HCT116 (cell line): Measurements from ENCODE around the gene TP63.

Experiments used
- CTCF ChIP-seq, 3 experiments: fragments of 200-600 bp in 1 of 3; sonication (generic) in 1 of 3; IDR thresholded peaks in 2 of 3; conservative IDR thresholded peaks in 1 of 3; 2 replicates each; pipeline ENCODE4 v1.5.1; 2012 to 2017; ENCODE audit warnings: low read depth in 2 of 3, low read length in 2 of 3, antibody characterized with exemption in 1 of 3, borderline replicate concordance in 1 of 3, control low read depth in 1 of 3, mild to moderate bottlenecking in 1 of 3, mixed read lengths in 1 of 3, mixed run types in 1 of 3, moderate library complexity in 1 of 3; ENCODE audit not compliant: insufficient read depth in 1 of 3
- EZH2 ChIP-seq: fragments of 200-600 bp; sonication (generic); IDR thresholded peaks from 2 replicates; pipeline ENCODE4 v1.6.1; 2017; ENCODE audit warnings: antibody characterized with exemption, mixed run types
- POLR2A ChIP-seq: IDR thresholded peaks from 2 replicates; pipeline ENCODE4 v1.7.0; 2011; ENCODE audit warnings: borderline replicate concordance; ENCODE audit not compliant: insufficient read depth, insufficient read length; ENCODE audit errors: extremely low read depth
- POLR2AphosphoS5 ChIP-seq: IDR thresholded peaks from 2 replicates; pipeline ENCODE4 v1.6.1; 2011; ENCODE audit warnings: mild to moderate bottlenecking, low read depth, low read length, moderate library complexity
- YY1 ChIP-seq: IDR thresholded peaks from 2 replicates; pipeline ENCODE4 v1.6.1; 2011; ENCODE audit warnings: low read length, low read depth, moderate library complexity, mild to moderate bottlenecking; ENCODE audit not compliant: insufficient replicate concordance; ENCODE audit errors: extremely low read depth

GRCh38 chr3:189794518-189794917 lies 163.3 kb downstream of the TP63 start:
- TF ChIP-seq CTCF (IDR thresholded peaks at IDR 0.05 in 2 of 3, conservative IDR thresholded peaks at IDR 0.05 in 1 of 3; ENCODE audit: borderline replicate concordance in 1 of 3, insufficient read depth in 1 of 3, low read depth in 2 of 3, low read length in 2 of 3) (no peak), POLR2AphosphoS5 (no peak), YY1 (no peak), EZH2 (no peak), POLR2A (no peak)
